WERI-Rb-1 (cell line): ENCODE results near the gene VIM.

Experiments used
- DNase-seq: peaks from one replicate; pipeline ENCODE4 v3.0.0-alpha.2; 2020
- H3K27ac ChIP-seq: fragments of 250-450 bp; sonication (Bioruptor Pico); 2 replicates; pipeline ENCODE4 v1.5.1; 2020; ENCODE audit warnings: mild to moderate bottlenecking, moderate library complexity
- H3K27me3 ChIP-seq: fragments of 250-450 bp; sonication (Bioruptor Pico); 2 replicates; pipeline ENCODE4 v1.5.1; 2021; ENCODE audit warnings: mild to moderate bottlenecking, low read depth, moderate library complexity; ENCODE audit not compliant: insufficient read depth, severe bottlenecking
- H3K36me3 ChIP-seq: fragments of 250-450 bp; sonication (Bioruptor Pico); 2 replicates; pipeline ENCODE4 v1.5.1; 2020; ENCODE audit warnings: mild to moderate bottlenecking, moderate library complexity
- H3K4me3 ChIP-seq: 2 replicates; pipeline ENCODE4 v1.5.1; 2011; ENCODE audit warnings: low read depth, mild to moderate bottlenecking, control low read depth, low read length
- H3K9me3 ChIP-seq: fragments of 250-450 bp; sonication (Bioruptor Pico); 2 replicates; pipeline ENCODE4 v1.5.1; 2021; ENCODE audit warnings: mild to moderate bottlenecking, moderate library complexity; ENCODE audit not compliant: severe bottlenecking
- TF ChIP-seq, protein P1 (sequence below): IDR thresholded peaks from 2 replicates; pipeline ENCODE4 v1.5.1; 2011; ENCODE audit warnings: low read depth, mild to moderate bottlenecking, control low read depth, inconsistent platforms, low read length

Gene VIM

DNA sequence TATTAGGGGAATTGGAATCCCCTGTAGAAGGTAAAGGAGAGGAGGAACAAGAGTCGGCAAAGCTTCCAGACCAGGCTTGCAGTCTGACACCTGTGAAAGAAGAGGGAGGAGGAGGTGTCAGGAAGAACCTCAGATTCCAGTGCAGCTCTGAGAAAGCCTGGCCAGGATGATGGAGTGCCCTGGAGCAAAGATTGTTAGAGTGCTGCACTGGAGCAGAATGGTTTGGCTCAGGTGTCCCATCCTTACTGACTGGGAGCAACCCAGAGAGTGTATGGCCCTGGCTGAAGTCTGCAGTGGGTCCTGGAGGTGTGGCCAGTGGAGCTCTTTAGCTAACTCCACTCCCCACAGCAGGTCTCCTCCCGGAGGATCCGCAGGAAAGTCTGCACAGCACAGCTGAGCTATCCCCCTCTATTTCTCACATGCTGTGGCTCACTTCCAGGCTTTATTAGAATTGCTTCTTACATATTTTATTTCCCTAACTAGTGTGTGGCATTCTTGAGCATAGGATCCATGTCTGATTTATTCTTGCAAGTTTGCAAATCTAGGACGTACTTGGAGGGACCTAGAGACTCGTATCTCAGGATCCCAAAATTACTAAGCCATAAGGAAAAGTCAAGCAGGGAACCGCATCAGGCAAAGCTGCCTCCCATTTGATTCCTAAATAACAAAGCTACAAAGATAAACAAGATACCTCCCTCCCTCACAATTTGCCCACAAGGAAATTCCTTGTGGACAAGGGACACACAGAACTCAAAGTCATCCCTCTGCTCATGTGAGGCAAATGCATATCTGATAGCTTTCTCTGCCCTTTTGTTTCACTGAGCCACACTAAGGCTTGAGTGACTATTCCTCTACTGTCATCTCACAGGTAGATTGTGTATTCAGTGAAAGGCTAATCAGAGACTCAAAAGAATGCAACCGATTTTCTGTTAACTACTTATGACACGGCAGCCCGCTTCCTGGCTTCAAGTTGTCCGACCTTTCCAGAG lies 58.8 kb downstream of the VIM start:
- DNase-seq: no peak
- Histone ChIP-seq H3K27ac (no peak overlapping the region), H3K36me3 (no peaks in the 10 kb centered on the region), H3K27me3 (no peaks in the 10 kb centered on the region), H3K4me3 (no peak overlapping the region), H3K9me3 (no peaks in the 10 kb centered on the region)
- TF ChIP-seq, protein P1, sequence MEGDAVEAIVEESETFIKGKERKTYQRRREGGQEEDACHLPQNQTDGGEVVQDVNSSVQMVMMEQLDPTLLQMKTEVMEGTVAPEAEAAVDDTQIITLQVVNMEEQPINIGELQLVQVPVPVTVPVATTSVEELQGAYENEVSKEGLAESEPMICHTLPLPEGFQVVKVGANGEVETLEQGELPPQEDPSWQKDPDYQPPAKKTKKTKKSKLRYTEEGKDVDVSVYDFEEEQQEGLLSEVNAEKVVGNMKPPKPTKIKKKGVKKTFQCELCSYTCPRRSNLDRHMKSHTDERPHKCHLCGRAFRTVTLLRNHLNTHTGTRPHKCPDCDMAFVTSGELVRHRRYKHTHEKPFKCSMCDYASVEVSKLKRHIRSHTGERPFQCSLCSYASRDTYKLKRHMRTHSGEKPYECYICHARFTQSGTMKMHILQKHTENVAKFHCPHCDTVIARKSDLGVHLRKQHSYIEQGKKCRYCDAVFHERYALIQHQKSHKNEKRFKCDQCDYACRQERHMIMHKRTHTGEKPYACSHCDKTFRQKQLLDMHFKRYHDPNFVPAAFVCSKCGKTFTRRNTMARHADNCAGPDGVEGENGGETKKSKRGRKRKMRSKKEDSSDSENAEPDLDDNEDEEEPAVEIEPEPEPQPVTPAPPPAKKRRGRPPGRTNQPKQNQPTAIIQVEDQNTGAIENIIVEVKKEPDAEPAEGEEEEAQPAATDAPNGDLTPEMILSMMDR: no peak
